ENCODE measurements around the gene RAP2C. TPM values are rescaled to one million over a fixed set of nuclear protein-coding genes. Genes with fewer than 3 reads are reported as not detected.

Gene RAP2C
- total RNA-seq, 2 donors from 2014 or later = 7.8 to 7.9 TPM

GRCh38 chrX:132193872-132194574, 25.2 kb downstream of the RAP2C start:
- Histone ChIP-seq H3K9me3 (no peaks in the 10 kb centered on the region), H3K36me3 (replicated peaks in 1 of 2; ENCODE audit: insufficient read depth in 1 of 2, low read depth in 2 of 2) (no peaks in the 10 kb centered on the region), H3K27ac (no peak overlapping the region), H3K4me1 (no peaks in the 10 kb centered on the region), H3K27me3 (no peaks in the 10 kb centered on the region), H3K4me3 (no peak overlapping the region)
- ATAC-seq = no peak
- intact Hi-C loops (cut with DNase I) = no loop called here
- no peak for TF ChIP-seq CTCF (IDR thresholded peaks at IDR 0.05)
- TF ChIP-seq POLR2A (IDR thresholded peaks at IDR 0.05) = no peak
- WGBS, 2 donors = 90% methylated on average over 2 of the region's 29 CpGs; no CpG with 5 or more reads in 1 of the 2 donors
- no peak for DNase-seq

- intact Hi-C loops (cut with DNase I) = no loop called here
- H3K27ac ChIP-seq = no peak overlapping the region
- H3K27me3 ChIP-seq = no peaks in the 10 kb centered on the region
- WGBS, 2 donors = 100% methylated on average over 1 of the region's 1 CpG
- no peak for TF ChIP-seq CTCF (IDR thresholded peaks at IDR 0.05)
- no peak for TF ChIP-seq POLR2A (IDR thresholded peaks at IDR 0.05)
- ATAC-seq (no peak), DNase-seq (no peak)
- H3K4me3 ChIP-seq = no peak overlapping the region
- H3K36me3 ChIP-seq (replicated peaks in 1 of 2; ENCODE audit: insufficient read depth in 1 of 2, low read depth in 2 of 2) = no peaks in the 10 kb centered on the region
- H3K9me3 ChIP-seq = no peaks in the 10 kb centered on the region
- no peaks in the 10 kb centered on the region for H3K4me1 ChIP-seq
Measured at GRCh38 chrX:132191938-132192337, 27.3 kb downstream of the RAP2C start.

- Histone ChIP-seq H3K36me3 (replicated peaks in 1 of 2; ENCODE audit: insufficient read depth in 1 of 2, low read depth in 2 of 2) (no peaks in the 10 kb centered on the region), H3K4me3 (no peak overlapping the region), H3K9me3 (no peaks in the 10 kb centered on the region), H3K27me3 (no peaks in the 10 kb centered on the region), H3K4me1 (no peaks in the 10 kb centered on the region), H3K27ac (no peak overlapping the region)
- no peak for ATAC-seq
- TF ChIP-seq CTCF (IDR thresholded peaks at IDR 0.05) = no peak
- TF ChIP-seq POLR2A (IDR thresholded peaks at IDR 0.05) = no peak
- DNase-seq = no peak
- 59 to 75% methylated on average over 2 to 3 of the region's 3 CpGs for WGBS, 2 donors
- intact Hi-C loops (cut with DNase I) = no loop called here
Measured at GRCh38 chrX:132188175-132188574, 31.1 kb downstream of the RAP2C start.

GRCh38 chrX:132187451-132187850, 31.8 kb downstream of the RAP2C start:
- no peak overlapping the region for H3K27ac ChIP-seq
- no peak for TF ChIP-seq CTCF (IDR thresholded peaks at IDR 0.05)
- TF ChIP-seq POLR2A (IDR thresholded peaks at IDR 0.05) = no peak
- WGBS, 2 donors = 73 to 77% methylated on average over 4 of the region's 4 CpGs
- no peaks in the 10 kb centered on the region for H3K27me3 ChIP-seq
- H3K36me3 ChIP-seq (replicated peaks in 1 of 2; ENCODE audit: insufficient read depth in 1 of 2, low read depth in 2 of 2) = no peaks in the 10 kb centered on the region
- ATAC-seq (no peak), DNase-seq (no peak)
- intact Hi-C loops (cut with DNase I) = no loop called here
- no peak overlapping the region for H3K4me3 ChIP-seq
- no peaks in the 10 kb centered on the region for H3K4me1 ChIP-seq
- no peaks in the 10 kb centered on the region for H3K9me3 ChIP-seq

GRCh38 chrX:132184871-132185270, 34.4 kb downstream of the RAP2C start:
- Histone ChIP-seq H3K27ac (no peak overlapping the region), H3K36me3 (replicated peaks in 1 of 2; ENCODE audit: insufficient read depth in 1 of 2, low read depth in 2 of 2) (no peaks in the 10 kb centered on the region), H3K4me1 (no peaks in the 10 kb centered on the region), H3K4me3 (no peak overlapping the region), H3K27me3 (no peaks in the 10 kb centered on the region), H3K9me3 (no peaks in the 10 kb centered on the region)
- 83 to 93% methylated on average over 4 of the region's 4 CpGs for WGBS, 2 donors
- no peak for TF ChIP-seq CTCF (IDR thresholded peaks at IDR 0.05)
- TF ChIP-seq POLR2A (IDR thresholded peaks at IDR 0.05) = no peak
- intact Hi-C loops (cut with DNase I) = no loop called here
- ATAC-seq (no peak), DNase-seq (no peak)

Data from body of pancreas (tissue), 4 donors.